Measurements from ENCODE around the gene FOXO4. TPM values are rescaled to one million over a fixed set of nuclear protein-coding genes. Genes with fewer than 3 reads are reported as not detected.

FOXO4 gene
- total RNA-seq, 1 experiment from 2014 or later = 17.7 TPM

DNA sequence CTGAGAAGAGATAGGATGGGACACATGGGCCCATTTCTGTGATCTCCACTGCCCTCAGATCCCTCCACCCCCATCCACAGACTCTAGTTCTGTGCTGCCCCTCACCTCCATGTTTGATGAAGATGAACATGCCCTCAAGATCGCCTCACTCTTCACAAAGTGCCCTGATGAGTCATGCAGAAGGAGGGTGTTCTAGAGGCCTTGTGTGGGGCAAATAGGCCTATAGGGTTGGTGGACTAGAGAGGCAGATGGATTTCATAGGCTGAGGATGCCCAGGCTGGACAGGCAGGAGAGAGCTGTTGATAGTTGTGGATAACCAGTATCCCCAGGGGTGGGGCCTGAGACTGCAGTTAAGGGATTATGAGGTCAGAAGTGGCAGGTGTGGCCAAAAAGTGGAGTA, 10.8 kb downstream of the FOXO4 start, which contains the start of gene CXorf65:
TSS of gene CXorf65 (minus strand) at position 314 of the 400 bp plus-strand sequence. CDS start at position 130, 184 bp downstream.
- H2BK15ac ChIP-seq (ENCODE audit: low read depth, low read length) = no peak within 1 kb of the TSS
- peaks cover 5% of the 10 kb centered on the region; the same call in 1 of the 2 replicates for H3K4me1 ChIP-seq (ENCODE audit: insufficient read depth, low read length)
- H3K27me3 ChIP-seq (ENCODE audit: insufficient read depth, low read length) = no peaks in the 10 kb centered on the region
- H4K8ac ChIP-seq (replicated peaks; ENCODE audit: insufficient read length, low read depth, low read length) = no peak within 1 kb of the TSS
- no peak within 1 kb of the TSS for H2AK5ac ChIP-seq (ENCODE audit: insufficient read length, low read length)
- Mint-ChIP-seq H3K36me3 (ENCODE audit: insufficient read depth in 1 of 3, low read depth in 3 of 3) (peaks cover 2 to 11% (median 8%) of the 10 kb centered on the region in 3 experiments; a peak in 5 of 7 replicates), H3K9me3 (peaks cover 78 to 85% of the 10 kb centered on the region in 2 experiments), H3K4me3 (no peak within 1 kb of the TSS; a peak in 1 of 5 replicates), H3K27me3 (ENCODE audit: low read depth) (peaks cover 53% of the 10 kb centered on the region), H3K4me1 (peaks cover 25 to 43% of the 10 kb centered on the region in 2 experiments), H3K27ac (no peak within 1 kb of the TSS; a peak in 1 of 7 replicates)
- H3K56ac ChIP-seq (ENCODE audit: insufficient read length, low read depth, low read length) = no peak within 1 kb of the TSS
- H2BK12ac ChIP-seq (ENCODE audit: insufficient read length, low read depth, low read length) = no peak within 1 kb of the TSS
- H3K4ac ChIP-seq (ENCODE audit: low read depth, low read length) = no peak within 1 kb of the TSS
- no peak within 1 kb of the TSS for H3K27ac ChIP-seq (ENCODE audit: insufficient read length, low read depth, low read length)
- no peak within 1 kb of the TSS for H2BK120ac ChIP-seq (ENCODE audit: low read depth, low read length, poor library complexity, severe bottlenecking)
- no peak within 1 kb of the TSS for H3K9ac ChIP-seq (ENCODE audit: extremely low read depth, insufficient read length, low read length)
- no peak within 1 kb of the TSS for H3K18ac ChIP-seq (ENCODE audit: insufficient read length, low read depth, low read length)
- H4K91ac ChIP-seq (ENCODE audit: insufficient read length, low read depth, low read length) = no peak within 1 kb of the TSS
- H3K4me2 ChIP-seq (ENCODE audit: insufficient read depth, insufficient read length, low read length) = no peak within 1 kb of the TSS
- no peaks in the 10 kb centered on the region for H3K79me1 ChIP-seq (ENCODE audit: insufficient read depth, low read depth, low read length, poor library complexity, severe bottlenecking)
- WGBS (ENCODE audit: extremely low coverage, insufficient read length, low lambda C conversion rate) = no CpG with 5 or more reads among the region's 1 CpG
- no peak within 1 kb of the TSS for H4K5ac ChIP-seq (ENCODE audit: insufficient read length, low read depth, low read length)
- DNase-seq = no peak
- peaks cover 12% of the 10 kb centered on the region for H3K9me3 ChIP-seq (ENCODE audit: control insufficient read depth, low read depth, low read length)
- no peak within 1 kb of the TSS for H2BK20ac ChIP-seq (ENCODE audit: low read depth, low read length, poor library complexity, severe bottlenecking)
- no peak within 1 kb of the TSS for H2BK5ac ChIP-seq (ENCODE audit: insufficient read length, low read length)
- no peaks in the 10 kb centered on the region for H3K79me2 ChIP-seq (ENCODE audit: insufficient read depth, low read length)
- H3T11ph ChIP-seq (ENCODE audit: low read length) = no peak within 1 kb of the TSS
- no peak within 1 kb of the TSS for H3K14ac ChIP-seq (ENCODE audit: insufficient read depth, low read length)
- no peaks in the 10 kb centered on the region for H3K23me2 ChIP-seq (ENCODE audit: insufficient read length, low read depth, low read length, poor library complexity, severe bottlenecking)
- H4K20me1 ChIP-seq (ENCODE audit: control insufficient read depth, insufficient read depth, insufficient read length) = no peaks in the 10 kb centered on the region
- no peak within 1 kb of the TSS for H2AFZ ChIP-seq (ENCODE audit: low read length)
- TF ChIP-seq, protein P1, sequence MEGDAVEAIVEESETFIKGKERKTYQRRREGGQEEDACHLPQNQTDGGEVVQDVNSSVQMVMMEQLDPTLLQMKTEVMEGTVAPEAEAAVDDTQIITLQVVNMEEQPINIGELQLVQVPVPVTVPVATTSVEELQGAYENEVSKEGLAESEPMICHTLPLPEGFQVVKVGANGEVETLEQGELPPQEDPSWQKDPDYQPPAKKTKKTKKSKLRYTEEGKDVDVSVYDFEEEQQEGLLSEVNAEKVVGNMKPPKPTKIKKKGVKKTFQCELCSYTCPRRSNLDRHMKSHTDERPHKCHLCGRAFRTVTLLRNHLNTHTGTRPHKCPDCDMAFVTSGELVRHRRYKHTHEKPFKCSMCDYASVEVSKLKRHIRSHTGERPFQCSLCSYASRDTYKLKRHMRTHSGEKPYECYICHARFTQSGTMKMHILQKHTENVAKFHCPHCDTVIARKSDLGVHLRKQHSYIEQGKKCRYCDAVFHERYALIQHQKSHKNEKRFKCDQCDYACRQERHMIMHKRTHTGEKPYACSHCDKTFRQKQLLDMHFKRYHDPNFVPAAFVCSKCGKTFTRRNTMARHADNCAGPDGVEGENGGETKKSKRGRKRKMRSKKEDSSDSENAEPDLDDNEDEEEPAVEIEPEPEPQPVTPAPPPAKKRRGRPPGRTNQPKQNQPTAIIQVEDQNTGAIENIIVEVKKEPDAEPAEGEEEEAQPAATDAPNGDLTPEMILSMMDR (conservative IDR thresholded peaks at IDR 0.05) = no peak
- no peak within 1 kb of the TSS for H3K23ac ChIP-seq (ENCODE audit: insufficient read length, low read depth, low read length)
